ENCODE data around the gene SPCS1. TPM values are rescaled to one million over a fixed set of nuclear protein-coding genes. Genes with fewer than 3 reads are reported as not detected.
"Not testable (repeated sequence)": the region's sequence is repeated elsewhere in the genome, so short reads cannot be mapped to it uniquely, and the experiment has no call there.

Gene SPCS1
- total RNA-seq, 4 donors from 2014 or later: 65.8 to 138 (median 123) TPM

- intact Hi-C loops (cut with DNase I): no loop called here
- Histone ChIP-seq H3K27ac (no peak overlapping the region), H3K4me3 (no peak overlapping the region), H3K36me3 (peaks cover 0 to 23% (median 0%) of the 10 kb centered on the region in 3 donors), H3K4me1 (peaks cover 0 to 4% (median 0%) of the 10 kb centered on the region in 3 donors), H3K27me3 (no peaks in the 10 kb centered on the region), H3K9me3 (no peaks in the 10 kb centered on the region)
- TF ChIP-seq POLR2A (IDR thresholded peaks at IDR 0.05) (no peak), CTCF (IDR thresholded peaks at IDR 0.05) (no peak)
- no peak for DNase-seq
Measured at GRCh38 chr3:52719618-52720017, 13.7 kb downstream of the SPCS1 start.

GRCh38 chr3:52721002-52721729, 15.3 kb downstream of the SPCS1 start:
- Histone ChIP-seq H3K9me3 (no peaks in the 10 kb centered on the region), H3K27ac (no peak overlapping the region), H3K36me3 (peaks cover 0 to 23% (median 0%) of the 10 kb centered on the region in 3 donors), H3K4me1 (no peaks in the 10 kb centered on the region), H3K4me3 (no peak overlapping the region), H3K27me3 (no peaks in the 10 kb centered on the region)
- no peak for TF ChIP-seq CTCF (IDR thresholded peaks at IDR 0.05)
- TF ChIP-seq POLR2A (IDR thresholded peaks at IDR 0.05): no peak
- 71 to 73% methylated on average over 3 to 6 of the region's 6 CpGs for WGBS, 2 donors
- no peak for DNase-seq
- intact Hi-C loops (cut with DNase I): no loop called here

- 80 to 88% methylated on average over 1 of the region's 1 CpG for whole genome bisulfite sequencing, 2 donors
- Histone ChIP-seq H3K4me1 (no peaks in the 10 kb centered on the region), H3K4me3 (no peak overlapping the region), H3K36me3 (peaks cover 0 to 23% (median 0%) of the 10 kb centered on the region in 3 donors), H3K27me3 (no peaks in the 10 kb centered on the region), H3K9me3 (no peaks in the 10 kb centered on the region), H3K27ac (no peak overlapping the region)
- no peak for DNase-seq
- no peak for TF ChIP-seq POLR2A (IDR thresholded peaks at IDR 0.05)
- TF ChIP-seq CTCF (IDR thresholded peaks at IDR 0.05): no peak
- intact Hi-C loops (cut with DNase I): no loop called here
Measured at GRCh38 chr3:52721730-52722008, 15.8 kb downstream of the SPCS1 start.

- no peak for DNase-seq
- Histone ChIP-seq H3K4me3 (no peak overlapping the region), H3K36me3 (peaks cover 0 to 23% (median 0%) of the 10 kb centered on the region in 3 donors), H3K9me3 (no peaks in the 10 kb centered on the region), H3K27me3 (no peaks in the 10 kb centered on the region), H3K27ac (no peak overlapping the region), H3K4me1 (no peaks in the 10 kb centered on the region)
- WGBS, 2 donors: 78 to 86% methylated on average over 7 of the region's 7 CpGs
- TF ChIP-seq POLR2A (IDR thresholded peaks at IDR 0.05): no peak
- intact Hi-C loops (cut with DNase I): no loop called here
Measured at GRCh38 chr3:52722491-52722890, 16.6 kb downstream of the SPCS1 start.

- Histone ChIP-seq H3K27me3 (no peaks in the 10 kb centered on the region), H3K36me3 (peaks cover 0 to 26% (median 0%) of the 10 kb centered on the region in 3 donors), H3K9me3 (peaks cover 0 to 9% (median 3%) of the 10 kb centered on the region in 3 donors), H3K4me3 (no peak overlapping the region), H3K4me1 (no peaks in the 10 kb centered on the region), H3K27ac (no peak overlapping the region)
- no peak for TF ChIP-seq POLR2A (IDR thresholded peaks at IDR 0.05)
- no peak for TF ChIP-seq CTCF (IDR thresholded peaks at IDR 0.05)
- intact Hi-C loops (cut with DNase I): no loop called here
- WGBS, 2 donors: 86 to 95% methylated on average over 2 to 5 of the region's 5 CpGs
- no peak for DNase-seq
Measured at GRCh38 chr3:52723935-52724334, 18.0 kb downstream of the SPCS1 start.

- DNase-seq: no peak
- Histone ChIP-seq H3K4me3 (no peak overlapping the region), H3K27me3 (no peaks in the 10 kb centered on the region), H3K4me1 (no peaks in the 10 kb centered on the region), H3K27ac (no peak overlapping the region), H3K36me3 (peaks cover 0 to 28% (median 0%) of the 10 kb centered on the region in 3 donors), H3K9me3 (peaks cover 0 to 14% (median 8%) of the 10 kb centered on the region in 3 donors)
- TF ChIP-seq POLR2A (IDR thresholded peaks at IDR 0.05): no peak
- TF ChIP-seq CTCF (IDR thresholded peaks at IDR 0.05): no peak
- intact Hi-C loops (cut with DNase I): no loop called here
- WGBS, 2 donors: 91 to 96% methylated on average over 1 of the region's 1 CpG
Measured at GRCh38 chr3:52724511-52724910, 18.6 kb downstream of the SPCS1 start.

GRCh38 chr3:52728753-52729152, 22.8 kb downstream of the SPCS1 start:
- H3K27me3 ChIP-seq; H3K4me1 ChIP-seq; intact Hi-C loops (cut with DNase I); H3K27ac ChIP-seq; DNase-seq; H3K4me3 ChIP-seq: not testable (repeated sequence)
- 52 to 84% methylated on average over 3 of the region's 3 CpGs for WGBS, 2 donors
- Histone ChIP-seq H3K36me3 (peaks cover 0 to 58% (median 5%) of the 10 kb centered on the region in 3 donors), H3K9me3 (peaks cover 0 to 14% (median 8%) of the 10 kb centered on the region in 3 donors)
